Hematopoietic multipotent progenitor cell (in vitro differentiated cells): ENCODE results near the gene PDIA2. TPM values are rescaled to one million over a fixed set of nuclear protein-coding genes. Genes with fewer than 3 reads are reported as not detected.
"Not testable (repeated sequence)": the region's sequence is repeated elsewhere in the genome, so short reads cannot be mapped to it uniquely, and the experiment has no call there.

ENCODE experiments used
- DNase-seq, 3 donors: peaks; one replicate each; pipeline ENCODE4 v3.0.0-alpha.2; 2011 to 2015; ENCODE audit warnings: low read depth in 2 of 3, low spot score in 2 of 3
- total RNA-seq: library from RNA; depleted of rRNA; stranded (reverse); fragments of >200 nt; gene quantifications from one replicate; pipeline ENCODE4 v1.2.3, GENCODE V29; 2012

PDIA2 gene, protein sequence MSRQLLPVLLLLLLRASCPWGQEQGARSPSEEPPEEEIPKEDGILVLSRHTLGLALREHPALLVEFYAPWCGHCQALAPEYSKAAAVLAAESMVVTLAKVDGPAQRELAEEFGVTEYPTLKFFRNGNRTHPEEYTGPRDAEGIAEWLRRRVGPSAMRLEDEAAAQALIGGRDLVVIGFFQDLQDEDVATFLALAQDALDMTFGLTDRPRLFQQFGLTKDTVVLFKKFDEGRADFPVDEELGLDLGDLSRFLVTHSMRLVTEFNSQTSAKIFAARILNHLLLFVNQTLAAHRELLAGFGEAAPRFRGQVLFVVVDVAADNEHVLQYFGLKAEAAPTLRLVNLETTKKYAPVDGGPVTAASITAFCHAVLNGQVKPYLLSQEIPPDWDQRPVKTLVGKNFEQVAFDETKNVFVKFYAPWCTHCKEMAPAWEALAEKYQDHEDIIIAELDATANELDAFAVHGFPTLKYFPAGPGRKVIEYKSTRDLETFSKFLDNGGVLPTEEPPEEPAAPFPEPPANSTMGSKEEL
- 0.27 TPM for total RNA-seq

GRCh38 chr16:283033-283805, at the start of gene PDIA2:
Gene PDIA2 (plus strand): TSS chr16:283164. CDS start chr16:283170, 6 bp downstream.
- no peak for DNase-seq

DNA sequence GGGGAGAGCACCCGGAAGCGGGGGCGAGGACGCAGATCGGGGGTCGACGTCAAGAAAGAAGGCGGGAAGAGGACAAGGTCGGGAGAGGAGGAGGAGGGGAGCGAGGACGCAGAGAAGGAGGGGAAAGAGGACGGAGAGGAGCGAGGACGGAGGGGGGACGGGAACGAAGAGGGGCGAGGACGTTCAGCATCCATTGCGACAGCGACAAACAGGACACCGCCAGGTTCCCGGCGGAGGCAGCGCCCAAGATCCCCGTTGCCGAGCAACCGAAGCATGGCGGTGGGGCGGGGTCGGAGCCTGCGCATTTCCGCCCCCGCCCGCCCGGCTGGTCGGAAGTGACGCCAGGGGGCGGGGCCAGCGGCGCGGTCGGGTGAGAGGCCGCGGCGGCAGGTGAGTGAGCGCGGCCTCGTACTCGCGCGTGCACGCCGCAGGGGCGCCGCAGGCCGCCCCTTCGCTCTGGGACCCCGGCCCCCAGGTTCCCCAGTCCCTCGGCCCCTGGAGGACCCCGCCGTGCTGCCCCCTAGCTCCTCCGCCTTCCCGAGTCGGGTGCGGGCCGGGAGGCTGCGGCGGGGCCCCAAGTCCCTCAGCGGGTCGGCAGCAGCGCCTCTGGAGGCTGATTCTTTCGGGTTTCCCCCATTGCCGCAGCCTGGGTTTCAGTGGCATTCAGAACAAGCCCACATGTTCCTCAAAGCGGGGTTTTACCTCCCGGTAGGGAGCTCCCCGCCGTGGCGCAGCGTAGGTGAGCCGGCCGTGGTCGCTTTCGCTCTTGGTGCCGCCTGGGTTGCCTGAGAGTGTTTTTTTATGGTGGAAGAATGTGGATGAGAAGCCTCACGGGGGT, 48.3 kb upstream of the PDIA2 start, which contains the start of gene FAM234A:
TSS of gene FAM234A (plus strand) at position 354 of the 838 bp plus-strand sequence. CDS start 19,593 bp downstream, outside the sequence.
- peak; percentile 94 to 96 (median 95) for DNase-seq

DNA sequence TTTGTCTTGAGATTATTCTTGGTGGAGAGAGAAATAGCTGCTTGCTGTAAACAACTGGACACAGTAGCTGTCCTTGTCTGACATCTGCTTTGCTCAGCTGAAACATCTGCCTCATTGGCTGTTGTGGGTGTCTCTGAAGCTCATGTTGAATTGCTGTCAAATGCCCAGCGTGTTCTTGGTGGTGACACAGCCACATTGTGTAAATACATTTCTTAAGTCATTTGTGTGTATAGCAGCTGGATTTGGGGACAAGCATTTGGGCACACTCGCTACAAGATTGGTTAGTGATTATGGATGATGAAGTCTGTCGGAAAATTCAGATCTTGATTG, 43.1 kb upstream of the PDIA2 start:
- DNase-seq, result no peak

- DNase-seq, result no peak
These were observed 42.4 kb upstream of the PDIA2 start for GRCh38 chr16:240559-240958.

- no peak for DNase-seq
These were observed 40.7 kb upstream of the PDIA2 start for GRCh38 chr16:242281-242680.

- no peak for DNase-seq
These were observed 39.6 kb upstream of the PDIA2 start for GRCh38 chr16:243348-243747.

GRCh38 chr16:245105-245504, 37.9 kb upstream of the PDIA2 start:
- no peak for DNase-seq

- no peak for DNase-seq
These were observed 35.9 kb upstream of the PDIA2 start for GRCh38 chr16:247027-247426.

- no peak for DNase-seq
These were observed 33.5 kb upstream of the PDIA2 start for GRCh38 chr16:249431-249830.

GRCh38 chr16:252366-253337, 30.3 kb upstream of the PDIA2 start:
- DNase-seq, result peak in 2 of 3 donors; percentile 45 to 62

- no peak for DNase-seq
These were observed 29.1 kb upstream of the PDIA2 start for GRCh38 chr16:253833-254232.

GRCh38 chr16:254461-254860, 28.5 kb upstream of the PDIA2 start:
- no peak for DNase-seq

GRCh38 chr16:255183-255582, 27.8 kb upstream of the PDIA2 start:
- no peak for DNase-seq

DNA sequence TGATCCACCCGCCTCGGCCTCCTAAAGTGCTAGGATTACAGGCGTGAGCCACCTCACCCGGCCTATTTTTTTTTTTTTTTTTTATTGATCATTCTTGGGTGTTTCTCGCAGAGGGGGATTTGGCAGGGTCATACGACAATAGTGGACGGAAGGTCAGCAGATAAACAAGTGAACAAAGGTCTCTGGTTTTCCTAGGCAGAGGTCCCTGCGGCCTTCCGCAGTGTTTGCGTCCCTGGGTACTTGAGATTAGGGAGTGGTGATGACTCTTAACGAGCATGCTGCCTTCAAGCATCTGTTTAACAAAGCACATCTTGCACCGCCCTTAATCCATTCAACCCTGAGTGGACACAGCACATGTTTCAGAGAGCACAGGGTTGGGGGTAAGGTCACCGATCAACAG, 24.9 kb upstream of the PDIA2 start:
- DNase-seq, result not testable (repeated sequence)

GRCh38 chr16:259226-259625, 23.7 kb upstream of the PDIA2 start:
- no peak for DNase-seq

- DNase-seq, result no peak
These were observed 23.1 kb upstream of the PDIA2 start for GRCh38 chr16:259814-260253.

DNA sequence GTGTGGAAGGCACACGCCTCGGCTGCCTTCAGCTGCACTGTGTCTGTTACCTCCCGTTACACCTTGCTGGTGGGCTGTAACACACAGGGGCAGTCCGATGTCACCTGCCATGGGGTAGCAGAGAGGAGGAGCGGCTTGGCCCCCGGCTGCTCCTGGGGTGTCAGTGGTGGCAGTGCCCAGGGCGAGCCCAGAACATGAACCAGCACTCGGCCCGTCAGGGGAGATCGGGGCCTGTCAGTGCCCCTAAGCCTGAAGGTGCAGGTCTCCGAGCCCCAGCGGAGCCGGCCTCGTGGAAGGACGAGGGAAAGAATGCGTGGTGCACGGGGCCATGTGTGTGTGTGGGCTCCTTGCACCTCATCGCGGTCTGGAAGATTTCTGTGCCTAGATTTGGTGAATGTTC, 22.6 kb upstream of the PDIA2 start:
- no peak for DNase-seq

DNA sequence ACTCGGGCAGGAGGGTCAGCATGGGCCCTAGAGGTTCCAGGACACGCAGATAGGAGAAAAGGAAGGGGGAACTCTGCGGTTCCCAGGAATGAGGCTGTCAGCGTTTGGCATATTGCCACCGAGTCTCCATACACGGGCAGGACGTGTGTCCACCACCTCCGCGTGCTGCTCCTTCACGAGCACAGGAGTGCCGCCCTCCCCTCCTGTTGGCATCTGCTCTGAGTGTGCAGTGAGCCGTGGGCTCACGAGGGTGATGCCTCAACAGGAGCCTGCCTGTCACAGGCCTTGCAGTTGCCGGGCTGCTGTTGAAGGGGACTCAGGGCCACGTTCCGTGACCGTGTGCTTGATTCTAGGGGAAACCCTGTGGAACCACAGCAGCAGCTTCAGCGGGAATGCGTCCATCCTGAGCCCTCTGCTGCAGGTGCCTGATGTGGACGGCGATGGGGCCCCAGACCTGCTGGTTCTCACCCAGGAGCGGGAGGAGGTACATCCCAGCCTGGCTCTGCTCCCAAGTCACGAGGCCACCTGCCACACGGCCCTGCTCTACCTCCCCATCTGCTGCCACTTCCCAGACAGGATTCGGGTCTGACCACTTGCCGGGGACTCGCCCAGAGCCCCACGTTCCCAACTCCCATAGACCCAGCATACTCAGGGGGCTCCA, 21.8 kb upstream of the PDIA2 start:
- no peak for DNase-seq

- DNase-seq, result no peak
These were observed 20.7 kb upstream of the PDIA2 start for GRCh38 chr16:262121-262745.
